Heart left ventricle (tissue), 13 donors: Measurements from ENCODE around the gene UGT1A5.

Experiments
- POLR2A ChIP-seq, 2 donors: fragments of 450-650 bp; IDR thresholded peaks; one replicate each; pipeline ENCODE4 v1.6.1; 2017; ENCODE audit warnings: antibody characterized with exemption in 2 of 2, mild to moderate bottlenecking in 2 of 2, moderate library complexity in 2 of 2
- TF ChIP-seq, protein P1 (sequence below), 12 donors: fragments of 200-600 bp; sonication (generic) in 4 of 12; IDR thresholded peaks; one replicate each; pipeline versions ENCODE4 v1.5.0 to v1.8.0; 2018 to 2022; ENCODE audit warnings: antibody characterized with exemption in 12 of 12, mild to moderate bottlenecking in 5 of 12
- donor health status: ischemic (EF 13 %, LVEDD 7.1; RV severe dilation, severe dysfunction).
- donor health status: DM: no; HTN: yes; CAD: no.
- donor health status: DM: no; HTN: no; CAD: no.
- donor health status: ischemic (EF 25% LVEDD 6.9; RV normal size, moderate dysfunction).
- donor health status: ischemic (EF 25% LVEDD 5.7; RV mildly dilated, moderate dysfunction).
- donor health status: ischemic (EF 35%, LVEDD 5.7; RV mildly dilated, moderate dysfunction).
- donor health status: nonischemic (EF 11% LVEDD 7.7; RV severe dilation, severe dysfunction).
- donor health status: DM: yes; HTN: yes; CAD: no.
- donor health status: PGD.
- donor health status: ischemic (EF 29% LVEDD 5.4; RV normal size, mild dysfunction).
- donor health status: nonischemic (EF 23%, LVEDD 6.1; RV moderate dilation, normal function).

DNA sequence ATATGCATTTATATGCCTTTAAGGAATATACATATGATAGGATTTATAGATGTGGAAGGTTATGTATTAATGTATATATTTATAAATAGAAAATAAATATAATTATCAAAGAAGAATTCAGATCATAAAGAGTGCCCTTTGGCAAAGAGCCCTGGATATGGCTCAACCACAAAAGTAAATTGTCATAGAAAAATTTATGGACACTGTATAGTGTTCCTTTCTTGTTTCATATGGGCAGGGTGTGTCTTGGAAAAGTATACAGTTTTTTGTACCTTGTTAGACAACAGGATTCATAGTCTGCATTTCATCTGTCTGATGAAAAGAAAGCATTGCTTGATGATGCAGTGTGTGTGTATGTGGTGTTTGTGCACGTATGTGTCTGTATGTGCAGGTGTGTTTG lies 28.1 kb upstream of the UGT1A5 start:
- TF ChIP-seq, protein P1, sequence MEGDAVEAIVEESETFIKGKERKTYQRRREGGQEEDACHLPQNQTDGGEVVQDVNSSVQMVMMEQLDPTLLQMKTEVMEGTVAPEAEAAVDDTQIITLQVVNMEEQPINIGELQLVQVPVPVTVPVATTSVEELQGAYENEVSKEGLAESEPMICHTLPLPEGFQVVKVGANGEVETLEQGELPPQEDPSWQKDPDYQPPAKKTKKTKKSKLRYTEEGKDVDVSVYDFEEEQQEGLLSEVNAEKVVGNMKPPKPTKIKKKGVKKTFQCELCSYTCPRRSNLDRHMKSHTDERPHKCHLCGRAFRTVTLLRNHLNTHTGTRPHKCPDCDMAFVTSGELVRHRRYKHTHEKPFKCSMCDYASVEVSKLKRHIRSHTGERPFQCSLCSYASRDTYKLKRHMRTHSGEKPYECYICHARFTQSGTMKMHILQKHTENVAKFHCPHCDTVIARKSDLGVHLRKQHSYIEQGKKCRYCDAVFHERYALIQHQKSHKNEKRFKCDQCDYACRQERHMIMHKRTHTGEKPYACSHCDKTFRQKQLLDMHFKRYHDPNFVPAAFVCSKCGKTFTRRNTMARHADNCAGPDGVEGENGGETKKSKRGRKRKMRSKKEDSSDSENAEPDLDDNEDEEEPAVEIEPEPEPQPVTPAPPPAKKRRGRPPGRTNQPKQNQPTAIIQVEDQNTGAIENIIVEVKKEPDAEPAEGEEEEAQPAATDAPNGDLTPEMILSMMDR (IDR thresholded peaks at IDR 0.05) = no peak
- TF ChIP-seq POLR2A (IDR thresholded peaks at IDR 0.05) = no peak
